ENCODE results near the gene METTL24. TPM values are rescaled to one million over a fixed set of nuclear protein-coding genes. Genes with fewer than 3 reads are reported as not detected.

Gene METTL24
- total RNA-seq, 1 donor from 2014 or later, result 28.1 TPM

GRCh38 chr6:110363748-110364147 lies 5.6 kb upstream of the METTL24 start:
- DNase-seq (ENCODE audit: low spot score in 2 of 2, unreplicated experiment in 2 of 2), result no peak
- H3K27me3 Mint-ChIP-seq (ENCODE audit: low read depth), result no peaks in the 10 kb centered on the region
- H3K27ac Mint-ChIP-seq, result peak overlapping the region; percentile 66
- H3K4me1 Mint-ChIP-seq, result peaks cover 62% of the 10 kb centered on the region
- H3K9me3 Mint-ChIP-seq, result peaks cover 15% of the 10 kb centered on the region
- H3K36me3 Mint-ChIP-seq, result peaks cover 13% of the 10 kb centered on the region
- TF ChIP-seq, protein P1, sequence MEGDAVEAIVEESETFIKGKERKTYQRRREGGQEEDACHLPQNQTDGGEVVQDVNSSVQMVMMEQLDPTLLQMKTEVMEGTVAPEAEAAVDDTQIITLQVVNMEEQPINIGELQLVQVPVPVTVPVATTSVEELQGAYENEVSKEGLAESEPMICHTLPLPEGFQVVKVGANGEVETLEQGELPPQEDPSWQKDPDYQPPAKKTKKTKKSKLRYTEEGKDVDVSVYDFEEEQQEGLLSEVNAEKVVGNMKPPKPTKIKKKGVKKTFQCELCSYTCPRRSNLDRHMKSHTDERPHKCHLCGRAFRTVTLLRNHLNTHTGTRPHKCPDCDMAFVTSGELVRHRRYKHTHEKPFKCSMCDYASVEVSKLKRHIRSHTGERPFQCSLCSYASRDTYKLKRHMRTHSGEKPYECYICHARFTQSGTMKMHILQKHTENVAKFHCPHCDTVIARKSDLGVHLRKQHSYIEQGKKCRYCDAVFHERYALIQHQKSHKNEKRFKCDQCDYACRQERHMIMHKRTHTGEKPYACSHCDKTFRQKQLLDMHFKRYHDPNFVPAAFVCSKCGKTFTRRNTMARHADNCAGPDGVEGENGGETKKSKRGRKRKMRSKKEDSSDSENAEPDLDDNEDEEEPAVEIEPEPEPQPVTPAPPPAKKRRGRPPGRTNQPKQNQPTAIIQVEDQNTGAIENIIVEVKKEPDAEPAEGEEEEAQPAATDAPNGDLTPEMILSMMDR (IDR thresholded peaks at IDR 0.05; ENCODE audit: unreplicated experiment), result no peak
- no peak overlapping the region for H3K4me3 Mint-ChIP-seq

DNA sequence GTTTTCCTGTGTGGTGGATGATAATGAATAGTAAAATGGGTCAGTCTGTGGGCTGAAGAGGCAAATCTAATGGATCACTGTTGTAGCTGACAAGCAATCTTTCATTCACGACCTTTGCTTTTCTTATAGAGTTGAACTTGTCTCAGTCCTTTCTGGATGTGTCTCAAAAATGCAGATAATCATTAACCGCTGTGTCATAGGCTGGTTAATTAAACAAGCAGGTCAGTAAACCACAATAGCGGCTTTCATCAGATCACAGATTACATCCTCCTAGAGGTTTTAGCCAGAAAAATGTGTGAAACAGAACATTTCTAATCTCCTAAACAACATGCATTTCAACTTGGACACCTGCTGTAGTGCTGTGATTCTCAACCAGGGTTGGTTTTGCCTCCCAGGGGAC lies 2.5 kb upstream of the METTL24 start:
- TF ChIP-seq, protein P1 (IDR thresholded peaks at IDR 0.05; ENCODE audit: unreplicated experiment), result no peak
- Mint-ChIP-seq H3K9me3 (peaks cover 15% of the 10 kb centered on the region), H3K27ac (peak overlapping the region; percentile 96), H3K36me3 (peaks cover 13% of the 10 kb centered on the region), H3K4me3 (no peak overlapping the region), H3K27me3 (ENCODE audit: low read depth) (no peaks in the 10 kb centered on the region), H3K4me1 (peaks cover 61% of the 10 kb centered on the region)
- no peak for DNase-seq (ENCODE audit: low spot score in 2 of 2, unreplicated experiment in 2 of 2)

GRCh38 chr6:110359556-110359955 lies 1.4 kb upstream of the METTL24 start:
- TF ChIP-seq, protein P1 (IDR thresholded peaks at IDR 0.05; ENCODE audit: unreplicated experiment), result no peak
- H3K9me3 Mint-ChIP-seq, result peaks cover 15% of the 10 kb centered on the region
- H3K27me3 Mint-ChIP-seq (ENCODE audit: low read depth), result no peaks in the 10 kb centered on the region
- peaks cover 62% of the 10 kb centered on the region for H3K4me1 Mint-ChIP-seq
- no peak for DNase-seq (ENCODE audit: low spot score in 2 of 2, unreplicated experiment in 2 of 2)
- H3K4me3 Mint-ChIP-seq, result peak overlapping the region; percentile 61
- H3K27ac Mint-ChIP-seq, result peak overlapping the region; percentile 96
- H3K36me3 Mint-ChIP-seq, result peaks cover 13% of the 10 kb centered on the region

- H3K4me3 Mint-ChIP-seq, result peak overlapping the region; percentile 61
- peaks cover 13% of the 10 kb centered on the region for H3K36me3 Mint-ChIP-seq
- TF ChIP-seq, protein P1 (IDR thresholded peaks at IDR 0.05; ENCODE audit: unreplicated experiment), result no peak
- peaks cover 15% of the 10 kb centered on the region for H3K9me3 Mint-ChIP-seq
- peaks cover 63% of the 10 kb centered on the region for H3K4me1 Mint-ChIP-seq
- peak overlapping the region; percentile 96 for H3K27ac Mint-ChIP-seq
- no peak for DNase-seq (ENCODE audit: low spot score in 2 of 2, unreplicated experiment in 2 of 2)
- H3K27me3 Mint-ChIP-seq (ENCODE audit: low read depth), result no peaks in the 10 kb centered on the region
These were observed 508 bp upstream of the METTL24 start for GRCh38 chr6:110358553-110359160.

DNA sequence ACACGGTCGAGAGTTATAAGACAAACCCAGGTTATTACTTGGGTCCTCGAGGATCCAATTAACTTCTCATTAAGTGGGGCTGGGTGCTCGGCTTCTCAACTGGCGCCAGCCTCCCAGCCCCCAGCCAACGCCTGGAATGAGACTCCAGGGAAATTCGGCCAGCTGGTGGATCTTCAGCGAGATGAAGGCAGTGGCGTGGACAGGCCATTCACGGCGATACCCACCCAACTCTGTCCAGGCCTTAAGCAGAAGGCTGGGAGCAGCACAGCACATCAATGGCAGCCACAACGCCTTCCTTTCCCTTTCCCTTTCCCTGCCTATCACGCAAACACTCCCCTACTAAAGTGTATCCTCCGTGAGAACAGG lies 868 bp downstream of the METTL24 start:
- Mint-ChIP-seq H3K4me3 (peak overlapping the region; percentile 88), H3K27ac (peak overlapping the region; percentile 93), H3K4me1 (peaks cover 77% of the 10 kb centered on the region), H3K9me3 (peaks cover 12% of the 10 kb centered on the region), H3K36me3 (peaks cover 10% of the 10 kb centered on the region), H3K27me3 (ENCODE audit: low read depth) (no peaks in the 10 kb centered on the region)
- no peak for DNase-seq (ENCODE audit: low spot score in 2 of 2, unreplicated experiment in 2 of 2)
- TF ChIP-seq, protein P1 (IDR thresholded peaks at IDR 0.05; ENCODE audit: unreplicated experiment), result no peak

All from mesothelial cell of epicardium (in vitro differentiated cells).